ENCODE data around the gene TBXAS1. TPM values are rescaled to one million over a fixed set of nuclear protein-coding genes. Genes with fewer than 3 reads are reported as not detected.
"Not testable (repeated sequence)": the region's sequence is repeated elsewhere in the genome, so short reads cannot be mapped to it uniquely, and the experiment has no call there.

TBXAS1 gene
- total RNA-seq, 2 experiments from 2014 or later = 3.6 to 5.1 TPM

DNA sequence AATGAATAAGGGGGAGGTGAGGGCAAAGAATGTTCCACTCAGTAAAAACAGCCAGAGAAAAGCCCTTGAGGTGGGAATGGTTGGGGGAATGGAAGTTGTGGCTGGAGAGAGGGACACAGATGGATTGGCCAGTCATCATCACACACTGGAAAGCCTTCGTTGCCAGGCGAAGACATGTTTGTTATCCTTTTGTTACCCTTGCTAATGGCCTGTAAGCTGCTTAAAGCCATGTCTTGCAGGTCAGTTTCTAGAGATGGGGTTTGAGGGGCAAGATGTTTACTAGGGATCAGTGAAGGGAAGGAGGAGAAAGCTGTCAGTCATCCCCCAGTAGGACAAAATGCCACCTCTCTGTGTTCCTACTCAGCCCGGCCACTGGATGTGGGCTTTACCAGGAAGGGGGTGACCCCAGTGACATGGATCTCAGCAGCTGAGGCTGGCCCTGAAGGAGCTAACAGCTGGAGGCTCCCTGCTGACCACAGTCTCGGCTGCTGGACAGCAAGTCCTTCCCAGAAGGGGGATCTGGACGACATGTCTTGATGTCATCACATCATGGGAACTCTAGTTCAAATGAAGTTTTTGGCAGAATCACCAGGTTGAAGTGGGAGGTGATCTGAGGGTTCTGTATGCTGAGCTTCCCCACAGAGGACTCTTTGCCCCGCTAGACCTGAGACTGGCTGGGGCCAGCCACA lies 66.2 kb downstream of the TBXAS1 start:
- CTCF ChIA-PET = interaction anchor here (0.6 to 0.7 kb wide), 2 partner anchors 500 to 522 kb away, joined by 3 read pairs; no protein-coding TSS in a partner anchor
- H3K27ac Mint-ChIP-seq = no peak overlapping the region
- no peak for DNase-seq
- H3K4me1 Mint-ChIP-seq = no peaks in the 10 kb centered on the region
- intact Hi-C loops (cut with DNase I, micrococcal nuclease) = no loop called here
- H3K9me3 Mint-ChIP-seq (ENCODE audit: low read depth) = no peaks in the 10 kb centered on the region
- no peaks in the 10 kb centered on the region for H3K27me3 Mint-ChIP-seq
- no peak for ATAC-seq
- POLR2A ChIA-PET = no interaction called here
- H3K36me3 Mint-ChIP-seq (ENCODE audit: low read depth) = no peaks in the 10 kb centered on the region
- H3K4me3 Mint-ChIP-seq = no peak overlapping the region

DNA sequence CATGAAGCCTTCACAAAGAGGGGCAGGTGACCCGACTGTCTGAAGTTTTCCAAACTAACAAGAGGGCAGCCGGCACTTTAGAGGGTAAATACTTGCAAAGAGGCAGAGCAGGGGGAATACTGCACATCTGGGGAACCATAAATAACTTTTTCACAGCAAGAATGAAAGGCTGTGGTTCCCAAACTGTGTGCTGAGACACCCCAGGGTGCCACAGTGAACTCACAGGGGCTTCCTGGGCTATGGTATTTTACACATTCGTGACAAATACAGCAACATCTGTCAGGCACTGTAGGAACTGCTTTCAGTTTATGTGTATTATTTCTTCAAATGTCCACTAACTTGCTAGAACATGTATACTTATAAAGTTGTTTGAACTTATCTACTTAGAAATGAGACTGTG lies 67.2 kb downstream of the TBXAS1 start:
- Mint-ChIP-seq H3K9me3 (ENCODE audit: low read depth) (no peaks in the 10 kb centered on the region), H3K27ac (no peak overlapping the region)
- CTCF ChIA-PET = no interaction called here

DNA sequence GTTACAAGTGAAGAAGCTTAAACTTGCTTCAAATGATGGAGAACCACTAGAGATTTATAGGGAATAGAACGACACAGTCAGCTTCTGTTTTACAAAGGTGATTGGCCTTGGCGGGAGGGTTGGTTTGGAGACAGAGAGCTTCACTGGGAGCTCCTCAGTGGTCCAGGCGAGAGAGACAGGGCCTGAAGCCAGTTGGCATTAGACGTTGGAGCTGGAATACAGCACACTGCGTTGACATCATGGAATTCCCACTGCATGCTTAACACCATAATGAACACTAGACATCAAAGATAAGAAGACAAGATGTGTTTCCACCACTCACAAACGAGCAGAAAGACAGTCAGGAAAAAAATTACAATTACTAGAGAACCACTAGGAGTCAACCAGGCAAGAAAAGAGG lies 67.8 kb downstream of the TBXAS1 start:
- no peak for DNase-seq
- H3K36me3 Mint-ChIP-seq (ENCODE audit: low read depth) = no peaks in the 10 kb centered on the region
- no peak overlapping the region for H3K4me3 Mint-ChIP-seq
- ChIA-PET POLR2A (no interaction called here), CTCF (no interaction called here)
- no peaks in the 10 kb centered on the region for H3K27me3 Mint-ChIP-seq
- H3K9me3 Mint-ChIP-seq (ENCODE audit: low read depth) = no peaks in the 10 kb centered on the region
- intact Hi-C loops (cut with DNase I, micrococcal nuclease) = no loop called here
- ATAC-seq = no peak
- H3K27ac Mint-ChIP-seq = no peak overlapping the region
- H3K4me1 Mint-ChIP-seq = no peaks in the 10 kb centered on the region

More for the DNA sequence above, 67.2 kb downstream of the TBXAS1 start:
- POLR2A ChIA-PET = no interaction called here
- ATAC-seq (no peak), DNase-seq (no peak)
- intact Hi-C loops (cut with DNase I, micrococcal nuclease) = no loop called here
- Mint-ChIP-seq H3K27me3 (no peaks in the 10 kb centered on the region), H3K4me3 (no peak overlapping the region), H3K4me1 (no peaks in the 10 kb centered on the region), H3K36me3 (ENCODE audit: low read depth) (no peaks in the 10 kb centered on the region)

DNA sequence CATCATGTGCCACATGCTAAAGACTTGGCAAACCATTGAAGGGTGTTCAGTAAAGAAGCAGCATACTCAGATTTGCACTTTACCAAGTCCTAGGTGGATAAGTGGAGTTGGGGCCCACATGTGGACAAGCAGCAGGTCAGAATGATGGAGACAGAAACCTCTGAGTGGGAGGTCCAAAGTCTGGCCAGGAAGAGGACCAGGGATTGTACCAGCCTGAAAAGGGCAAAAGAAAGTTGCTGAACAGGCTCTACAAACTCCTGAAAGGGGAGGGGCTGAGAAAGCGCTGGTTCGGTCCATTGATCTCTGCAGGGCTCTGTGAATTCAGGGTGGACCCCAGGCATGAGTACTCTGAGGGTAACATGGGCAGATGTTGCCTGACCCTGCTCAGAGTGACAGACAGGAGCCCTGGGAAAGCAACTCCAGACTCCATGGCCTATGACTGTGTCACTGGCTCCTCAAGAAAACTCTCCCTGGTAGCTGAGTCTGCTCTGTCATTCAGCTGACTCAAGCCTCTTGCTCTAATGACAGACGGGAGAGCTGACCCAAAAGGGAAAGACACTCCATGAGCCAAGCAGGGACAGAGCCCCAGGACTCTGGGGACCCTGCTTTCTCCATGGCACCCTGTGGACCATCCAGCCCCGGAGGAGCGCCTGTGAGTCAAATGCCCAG lies 68.5 kb downstream of the TBXAS1 start:
- ATAC-seq (no peak), DNase-seq (no peak)
- Mint-ChIP-seq H3K27ac (no peak overlapping the region), H3K4me1 (no peaks in the 10 kb centered on the region), H3K9me3 (ENCODE audit: low read depth) (peaks cover 2% of the 10 kb centered on the region), H3K27me3 (no peaks in the 10 kb centered on the region), H3K36me3 (ENCODE audit: low read depth) (no peaks in the 10 kb centered on the region), H3K4me3 (no peak overlapping the region)
- ChIA-PET CTCF (interaction anchor here (0.7 kb wide), 2 partner anchors 84 to 130 kb away, joined by 3 read pairs; no protein-coding TSS in a partner anchor), POLR2A (no interaction called here)
- intact Hi-C loops (cut with DNase I, micrococcal nuclease) = no loop called here

DNA sequence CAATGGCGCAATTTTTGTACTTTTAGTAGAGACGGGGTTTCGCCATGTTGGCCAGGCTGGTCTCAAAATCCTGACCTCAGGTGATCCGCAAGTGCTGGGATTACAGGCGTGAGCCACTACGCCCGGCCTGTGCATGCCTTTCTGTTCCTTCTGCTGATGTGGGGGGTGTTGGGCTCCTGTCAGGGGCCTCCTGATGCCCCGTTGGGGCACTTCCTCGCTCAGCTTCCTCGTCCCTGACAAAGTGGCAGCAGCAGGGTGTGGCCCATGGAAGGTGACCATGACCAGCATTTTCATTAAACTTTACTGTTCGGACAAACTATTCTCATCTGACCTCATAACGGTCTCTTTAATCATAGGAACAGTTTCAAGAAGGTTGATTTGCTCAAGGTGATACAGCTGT lies 69.4 kb downstream of the TBXAS1 start:
- no peak for DNase-seq
- Mint-ChIP-seq H3K9me3 (ENCODE audit: low read depth) (peaks cover 10% of the 10 kb centered on the region), H3K4me3 (no peak overlapping the region), H3K27me3 (no peaks in the 10 kb centered on the region), H3K27ac (no peak overlapping the region), H3K36me3 (ENCODE audit: low read depth) (no peaks in the 10 kb centered on the region), H3K4me1 (no peaks in the 10 kb centered on the region)
- intact Hi-C loops (cut with DNase I, micrococcal nuclease) = no loop called here
- no peak for ATAC-seq
- ChIA-PET CTCF (interaction anchor here (0.7 kb wide), 1 partner anchor 131 kb away, joined by 3 read pairs; no protein-coding TSS in a partner anchor), POLR2A (no interaction called here)

DNA sequence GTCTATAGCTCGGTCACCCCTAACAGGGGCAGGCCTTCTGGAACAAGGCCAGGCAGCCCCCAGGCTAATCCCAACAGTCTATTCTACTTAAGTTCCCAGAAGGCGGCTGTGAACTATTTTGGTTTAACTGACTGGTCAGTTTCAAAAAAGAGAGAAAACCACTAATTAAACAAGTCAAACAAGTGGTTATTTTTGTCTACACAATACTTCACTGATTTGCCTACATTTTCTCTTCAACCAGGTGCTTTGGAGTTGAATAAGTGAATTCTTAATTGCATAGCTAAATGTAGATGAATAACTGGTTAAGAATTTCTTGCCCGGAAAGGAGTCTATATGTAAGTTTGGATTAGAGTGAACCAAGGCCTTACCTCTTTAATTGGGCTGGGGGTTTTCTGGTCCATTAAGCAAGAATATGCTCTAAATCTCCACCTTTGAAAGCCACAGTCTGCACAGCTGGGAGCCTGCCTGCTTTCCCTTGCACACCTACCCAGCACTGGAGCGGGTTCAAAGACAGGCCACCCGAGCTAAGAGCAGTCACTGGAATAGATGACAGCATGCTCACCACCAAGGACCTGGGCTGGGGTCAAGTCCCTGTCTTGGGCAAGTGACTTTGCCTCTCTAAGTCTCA lies 70.4 kb downstream of the TBXAS1 start:
- Mint-ChIP-seq H3K27ac (no peak overlapping the region), H3K4me3 (no peak overlapping the region), H3K9me3 (ENCODE audit: low read depth) (peaks cover 10% of the 10 kb centered on the region), H3K27me3 (no peaks in the 10 kb centered on the region), H3K36me3 (ENCODE audit: low read depth) (no peaks in the 10 kb centered on the region), H3K4me1 (no peaks in the 10 kb centered on the region)
- no peak for DNase-seq
- CTCF ChIA-PET = interaction anchor here (0.6 to 1.4 kb wide), 2 partner anchors 13 to 234 kb away, joined by 3 to 6 read pairs; no protein-coding TSS in a partner anchor
- intact Hi-C loops (cut with DNase I, micrococcal nuclease) = no loop called here
- POLR2A ChIA-PET = no interaction called here
- ATAC-seq = no peak

DNA sequence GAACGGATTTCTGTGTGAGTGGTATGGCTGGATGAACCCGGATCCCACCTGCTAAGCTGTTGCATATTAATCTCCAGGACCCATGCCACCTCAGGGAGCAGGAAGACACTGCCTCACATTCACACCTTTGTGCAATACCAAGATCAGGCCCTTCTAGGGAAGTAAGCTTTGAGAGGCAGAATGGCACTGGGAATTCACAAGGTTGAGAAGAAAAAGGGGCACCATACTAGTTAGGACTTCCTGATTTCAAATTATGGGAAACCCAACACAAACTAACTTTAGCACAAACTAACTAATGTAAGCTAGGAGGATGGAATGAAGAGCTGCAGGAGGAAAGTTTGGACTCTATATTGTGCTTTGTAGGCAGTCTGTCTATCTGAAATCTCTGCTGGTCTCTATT lies 71.3 kb downstream of the TBXAS1 start:
- Mint-ChIP-seq H3K4me3 (no peak overlapping the region), H3K36me3 (ENCODE audit: low read depth) (no peaks in the 10 kb centered on the region), H3K9me3 (ENCODE audit: low read depth) (peaks cover 10% of the 10 kb centered on the region), H3K27ac (no peak overlapping the region), H3K27me3 (no peaks in the 10 kb centered on the region), H3K4me1 (no peaks in the 10 kb centered on the region)
- POLR2A ChIA-PET = no interaction called here
- intact Hi-C loops (cut with DNase I, micrococcal nuclease) = no loop called here
- DNase-seq (no peak), ATAC-seq (no peak)
- CTCF ChIA-PET = interaction anchor here (0.5 to 1.4 kb wide), 3 partner anchors 14 to 401 kb away, joined by 3 to 6 read pairs (median 3); no protein-coding TSS in a partner anchor

DNA sequence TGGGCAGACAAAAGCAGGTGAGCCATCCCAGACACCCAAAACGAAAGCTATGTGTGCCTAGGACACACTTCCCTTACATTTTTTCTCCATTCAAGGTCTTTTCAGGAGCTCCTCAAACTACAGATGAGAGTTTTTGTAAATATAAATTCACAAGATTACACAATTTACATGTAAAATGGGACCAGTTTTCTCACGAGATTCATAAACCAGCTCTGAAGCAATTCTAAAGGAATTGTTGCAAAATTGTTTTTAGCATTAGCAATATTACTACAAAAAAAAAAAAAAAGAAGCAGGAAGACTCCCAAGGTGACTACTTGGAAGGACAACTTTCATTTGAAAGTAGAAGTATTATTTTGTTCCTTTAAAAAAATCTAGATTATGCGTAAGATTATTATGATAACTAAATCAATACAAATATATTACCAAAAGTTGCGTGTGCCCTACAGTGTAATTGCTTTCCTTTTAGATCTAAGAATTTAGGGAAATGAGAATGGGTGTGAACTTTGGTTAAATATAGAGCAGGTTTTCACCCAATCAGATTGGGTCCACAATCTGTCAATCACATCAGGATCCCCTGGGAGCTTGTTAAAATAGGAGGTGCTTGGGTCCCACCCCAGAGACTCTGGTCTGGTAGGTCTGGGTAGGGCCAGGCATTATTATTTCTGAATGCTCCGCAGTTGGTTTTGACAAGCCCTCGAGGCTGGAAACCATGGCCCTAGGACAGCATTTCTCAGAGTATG lies 72.2 kb downstream of the TBXAS1 start:
- Mint-ChIP-seq H3K4me1 (no peaks in the 10 kb centered on the region), H3K27ac (no peak overlapping the region), H3K27me3 (no peaks in the 10 kb centered on the region), H3K4me3 (no peak overlapping the region), H3K36me3 (ENCODE audit: low read depth) (no peaks in the 10 kb centered on the region), H3K9me3 (ENCODE audit: low read depth) (peaks cover 10% of the 10 kb centered on the region)
- POLR2A ChIA-PET = no interaction called here
- no peak for DNase-seq
- intact Hi-C loops (cut with DNase I, micrococcal nuclease) = no loop called here
- CTCF ChIA-PET = interaction anchor here (0.5 to 1.4 kb wide), 7 partner anchors 13 to 1040 kb away, joined by 3 to 6 read pairs (median 3); no protein-coding TSS in a partner anchor
- ATAC-seq = no peak

DNA sequence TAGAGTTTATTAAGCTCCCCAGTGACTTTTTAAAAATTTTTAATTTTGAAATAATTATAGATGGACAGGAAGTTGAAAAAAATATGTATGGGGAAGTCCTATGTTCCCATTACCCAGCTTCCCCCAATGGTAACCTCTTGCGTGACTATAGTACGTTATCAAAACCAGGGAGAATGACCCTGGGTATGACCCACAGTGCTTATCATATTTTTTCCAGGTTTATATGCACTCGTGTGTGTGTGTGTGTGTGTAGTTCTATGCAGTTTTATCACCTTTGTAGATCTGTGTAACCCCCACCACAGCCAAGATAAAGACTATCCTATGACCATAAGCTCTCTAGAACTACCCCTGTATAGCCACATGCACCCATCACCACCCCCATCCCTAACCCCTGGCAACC lies 72.8 kb downstream of the TBXAS1 start:
- ATAC-seq = no peak
- Mint-ChIP-seq H3K27me3 (no peaks in the 10 kb centered on the region), H3K9me3 (ENCODE audit: low read depth) (peaks cover 10% of the 10 kb centered on the region), H3K36me3 (ENCODE audit: low read depth) (no peaks in the 10 kb centered on the region), H3K27ac (no peak overlapping the region), H3K4me3 (no peak overlapping the region), H3K4me1 (no peaks in the 10 kb centered on the region)
- no peak for DNase-seq
- POLR2A ChIA-PET = no interaction called here
- CTCF ChIA-PET = interaction anchor here (0.6 to 1.1 kb wide), 4 partner anchors 9 to 39 kb away, joined by 3 to 5 read pairs (median 4); no protein-coding TSS in a partner anchor
- intact Hi-C loops (cut with DNase I, micrococcal nuclease) = no loop called here

DNA sequence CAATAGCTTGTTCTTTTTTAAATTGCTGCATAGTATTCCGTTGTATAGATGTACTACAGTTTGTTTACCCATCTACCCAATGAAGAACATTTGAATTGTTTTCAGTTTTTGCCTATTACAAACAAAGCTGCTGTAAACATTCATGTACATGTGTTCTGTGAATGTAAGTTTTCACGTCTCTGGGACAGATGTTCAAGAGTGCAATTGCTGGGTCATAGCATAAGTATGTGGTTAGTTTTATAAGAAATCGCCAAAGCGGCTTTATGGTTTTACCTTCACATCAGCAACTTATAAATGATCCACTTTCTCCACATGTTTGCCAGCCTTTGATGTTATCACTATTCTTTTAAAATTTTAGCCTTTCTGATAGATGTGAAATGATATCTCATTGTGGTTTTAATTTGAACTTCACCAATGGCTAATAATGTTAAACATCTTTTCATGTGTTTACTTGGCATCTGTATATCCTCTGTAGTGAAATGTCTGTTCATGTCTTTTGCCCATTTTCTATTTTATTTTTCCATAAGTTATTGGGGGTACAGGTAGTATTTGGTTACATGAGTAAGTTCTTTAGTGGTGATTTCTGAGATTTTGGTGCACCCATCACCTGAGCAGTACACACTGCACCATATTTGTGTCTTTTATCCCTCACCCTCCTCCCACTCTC lies 73.5 kb downstream of the TBXAS1 start:
- Mint-ChIP-seq H3K27me3 (no peaks in the 10 kb centered on the region), H3K27ac (no peak overlapping the region), H3K9me3 (ENCODE audit: low read depth) (peaks cover 10% of the 10 kb centered on the region), H3K4me3 (no peak overlapping the region), H3K36me3 (ENCODE audit: low read depth) (no peaks in the 10 kb centered on the region), H3K4me1 (no peaks in the 10 kb centered on the region)
- ATAC-seq = no peak
- CTCF ChIA-PET = interaction anchor here (1.1 kb wide), 1 partner anchor 10 kb away, joined by 4 read pairs; no protein-coding TSS in a partner anchor
- POLR2A ChIA-PET = no interaction called here
- intact Hi-C loops (cut with DNase I, micrococcal nuclease) = no loop called here
- DNase-seq = no peak

DNA sequence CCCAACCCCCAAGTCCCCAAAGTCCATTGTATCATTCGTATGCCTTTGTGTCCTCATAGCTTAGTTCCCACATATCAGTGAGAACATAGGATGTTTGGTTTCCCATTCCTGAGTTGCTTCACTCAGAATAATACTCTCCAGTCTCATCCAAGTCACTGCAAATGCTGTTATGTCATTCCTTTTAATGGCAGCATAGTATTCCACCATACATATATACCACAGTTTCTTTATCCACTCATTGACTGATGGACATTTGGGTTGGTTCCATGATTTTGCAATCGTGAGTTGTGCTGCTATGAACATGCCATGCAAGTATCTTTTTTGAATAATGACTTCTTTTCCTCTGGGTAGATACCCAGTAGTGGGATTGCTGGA lies 74.0 kb downstream of the TBXAS1 start:
- H3K27me3 Mint-ChIP-seq; POLR2A ChIA-PET; H3K36me3 Mint-ChIP-seq (ENCODE audit: low read depth); intact Hi-C loops (cut with DNase I, micrococcal nuclease); CTCF ChIA-PET; ATAC-seq; DNase-seq; H3K4me3 Mint-ChIP-seq; H3K4me1 Mint-ChIP-seq; H3K27ac Mint-ChIP-seq: not testable (repeated sequence)
- peaks cover 10% of the 10 kb centered on the region for H3K9me3 Mint-ChIP-seq (ENCODE audit: low read depth)

All from activated CD4-positive, alpha-beta T cell treated with anti-CD3 and anti-CD28 coated beads for 36 hours (primary cell).